GM10266 (cell line): ENCODE measurements around the gene MFSD12.

ENCODE experiments used
- DNase-seq: peaks from one replicate; pipeline ENCODE4 v3.0.0; 2012; ENCODE audit errors: extremely low spot score
- TF ChIP-seq, protein P1 (sequence below): IDR thresholded peaks from 2 replicates; pipeline ENCODE4 v1.5.1; 2012; ENCODE audit warnings: mild to moderate bottlenecking, low read depth; ENCODE audit not compliant: control insufficient read depth, insufficient read depth; ENCODE audit errors: missing control alignments

The MFSD12 gene

DNA sequence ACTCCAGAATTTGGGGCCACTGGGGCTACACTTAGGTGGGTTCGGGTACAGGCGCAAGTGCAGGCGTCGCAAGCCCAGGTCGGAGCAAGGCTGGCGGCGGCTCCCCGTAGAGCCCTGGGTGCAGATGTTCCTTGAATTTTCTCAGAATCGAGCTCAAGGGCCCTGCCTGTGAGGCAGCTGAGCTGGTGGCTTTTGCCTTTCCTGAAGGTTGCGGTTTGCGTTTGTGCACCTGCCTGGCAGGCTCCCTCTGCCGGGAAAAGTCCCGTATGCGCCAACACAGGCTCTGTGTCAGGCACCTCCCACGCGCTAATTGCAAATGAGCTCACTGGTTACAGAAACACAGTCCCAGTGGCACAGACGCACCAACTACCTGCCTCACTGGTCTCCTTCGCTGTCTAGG, 62.8 kb downstream of the MFSD12 start:
- TF ChIP-seq, protein P1, sequence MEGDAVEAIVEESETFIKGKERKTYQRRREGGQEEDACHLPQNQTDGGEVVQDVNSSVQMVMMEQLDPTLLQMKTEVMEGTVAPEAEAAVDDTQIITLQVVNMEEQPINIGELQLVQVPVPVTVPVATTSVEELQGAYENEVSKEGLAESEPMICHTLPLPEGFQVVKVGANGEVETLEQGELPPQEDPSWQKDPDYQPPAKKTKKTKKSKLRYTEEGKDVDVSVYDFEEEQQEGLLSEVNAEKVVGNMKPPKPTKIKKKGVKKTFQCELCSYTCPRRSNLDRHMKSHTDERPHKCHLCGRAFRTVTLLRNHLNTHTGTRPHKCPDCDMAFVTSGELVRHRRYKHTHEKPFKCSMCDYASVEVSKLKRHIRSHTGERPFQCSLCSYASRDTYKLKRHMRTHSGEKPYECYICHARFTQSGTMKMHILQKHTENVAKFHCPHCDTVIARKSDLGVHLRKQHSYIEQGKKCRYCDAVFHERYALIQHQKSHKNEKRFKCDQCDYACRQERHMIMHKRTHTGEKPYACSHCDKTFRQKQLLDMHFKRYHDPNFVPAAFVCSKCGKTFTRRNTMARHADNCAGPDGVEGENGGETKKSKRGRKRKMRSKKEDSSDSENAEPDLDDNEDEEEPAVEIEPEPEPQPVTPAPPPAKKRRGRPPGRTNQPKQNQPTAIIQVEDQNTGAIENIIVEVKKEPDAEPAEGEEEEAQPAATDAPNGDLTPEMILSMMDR, result no peak
- no peak for DNase-seq
